Spinal cord (tissue), 10 donors: ENCODE measurements around the gene SEC24B. TPM values are rescaled to one million over a fixed set of nuclear protein-coding genes. Genes with fewer than 3 reads are reported as not detected.
A peak's percentile ranks its signal among the peaks of the same experiment; 100 is the strongest.
"Not testable (repeated sequence)": the region's sequence is repeated elsewhere in the genome, so short reads cannot be mapped to it uniquely, and the experiment has no call there.

Experiments used
- DNase-seq, 6 donors: peaks; one replicate each; pipeline versions ENCODE4 v3.0.0 to v3.0.0-alpha.2; 2013 to 2015; ENCODE audit warnings: low spot score in 6 of 6, low read depth in 4 of 6
- H3K27ac ChIP-seq: one replicate; pipeline ENCODE4 v1.5.1; 2013; ENCODE audit warnings: low read depth, low read length, control low read depth
- H3K27me3 ChIP-seq: one replicate; pipeline ENCODE4 v1.6.1; 2013; ENCODE audit warnings: low read length; ENCODE audit not compliant: control insufficient read depth, insufficient read depth
- H3K36me3 ChIP-seq: one replicate; pipeline ENCODE4 v1.6.1; 2013; ENCODE audit warnings: low read length; ENCODE audit not compliant: control insufficient read depth, insufficient read depth
- H3K4me1 ChIP-seq: one replicate; pipeline ENCODE4 v1.6.1; 2013; ENCODE audit warnings: low read length; ENCODE audit not compliant: control insufficient read depth, insufficient read depth
- H3K4me3 ChIP-seq: one replicate; pipeline ENCODE4 v1.5.1; 2013; ENCODE audit warnings: low read depth, low read length, control low read depth
- H3K9me3 ChIP-seq: one replicate; pipeline ENCODE4 v1.6.1; 2013; ENCODE audit warnings: low read length; ENCODE audit not compliant: control insufficient read depth, insufficient read depth
- WGBS: methylation state at CpG from one replicate; pipeline ENCODE4 v1.1.5; 2013; ENCODE audit warnings: missing lambda C conversion rate; ENCODE audit not compliant: insufficient coverage; 5-methylcytosine and 5-hydroxymethylcytosine counted together
- polyA plus RNA-seq, 2 donors: library from polyadenylated mRNA; unstranded; fragments of 120-200 nt; gene quantifications; one replicate each; pipeline ENCODE4 v1.2.1, GENCODE V29; 2013; ENCODE audit not compliant: insufficient read length in 2 of 2
- total RNA-seq, 2 donors: library from RNA; depleted of rRNA in 1 of 2; stranded (reverse); fragments of 120-200 nt in 1 of 2; fragments of >200 nt in 1 of 2; gene quantifications; one replicate each; pipeline versions ENCODE4 v1.2.3 to v1.2.4, GENCODE V29; 2013 to 2014
- donor health status: healthy.

SEC24B gene
- total and polyA plus RNA-seq, 4 donors = 24.0 to 34.9 (median 29.7) TPM

DNA sequence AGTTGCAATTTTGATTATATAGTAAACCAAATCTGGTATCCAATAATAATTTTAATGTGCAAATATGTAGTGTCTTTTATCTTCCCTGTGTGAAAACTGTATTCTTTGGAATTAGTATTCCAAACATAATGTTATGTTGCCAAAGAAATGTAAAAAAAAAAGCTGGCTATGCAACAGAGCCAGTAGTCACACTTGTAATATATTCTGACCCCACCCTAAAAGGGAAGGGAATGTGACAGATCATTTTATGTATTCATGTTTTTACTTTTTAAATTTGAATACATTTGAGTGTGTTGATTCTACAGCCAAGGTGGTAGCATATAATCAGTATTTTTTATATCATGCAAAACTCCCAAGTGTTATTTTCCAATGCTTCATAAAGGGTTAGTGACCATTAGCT lies 98.6 kb downstream of the SEC24B start:
- Histone ChIP-seq H3K27me3 (no peaks in the 10 kb centered on the region), H3K4me3 (no peak overlapping the region), H3K36me3 (peaks cover 49% of the 10 kb centered on the region), H3K27ac (no peak overlapping the region), H3K9me3 (no peaks in the 10 kb centered on the region), H3K4me1 (no peaks in the 10 kb centered on the region)
- no peak for DNase-seq

DNA sequence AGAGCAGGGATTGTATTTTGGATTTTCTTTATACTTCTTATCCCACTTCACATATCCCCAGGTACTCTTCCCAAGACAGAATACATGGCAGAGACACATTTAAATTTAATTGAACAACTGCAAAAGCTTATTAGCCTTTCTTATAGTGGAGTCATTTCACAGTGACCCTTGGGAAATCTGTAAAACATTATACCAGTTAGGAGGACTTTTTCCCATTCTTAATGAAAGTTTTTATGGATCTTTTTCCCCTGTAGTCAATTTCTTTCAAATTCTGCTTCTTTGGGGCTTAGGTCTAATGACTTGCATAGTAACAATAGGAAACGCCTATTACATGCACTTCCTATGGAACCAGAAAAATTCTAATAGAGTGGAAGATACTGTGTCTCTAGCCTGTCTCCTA lies 111.8 kb downstream of the SEC24B start:
- DNase-seq = peak in 1 of 6 donors; percentile 87
- peaks cover 5% of the 10 kb centered on the region for H3K36me3 ChIP-seq
- H3K9me3 ChIP-seq = no peaks in the 10 kb centered on the region
- no peaks in the 10 kb centered on the region for H3K27me3 ChIP-seq
- H3K27ac ChIP-seq = no peak overlapping the region
- H3K4me3 ChIP-seq = no peak overlapping the region
- H3K4me1 ChIP-seq = no peaks in the 10 kb centered on the region
- no CpG with 5 or more reads among the region's 1 CpG for WGBS

DNA sequence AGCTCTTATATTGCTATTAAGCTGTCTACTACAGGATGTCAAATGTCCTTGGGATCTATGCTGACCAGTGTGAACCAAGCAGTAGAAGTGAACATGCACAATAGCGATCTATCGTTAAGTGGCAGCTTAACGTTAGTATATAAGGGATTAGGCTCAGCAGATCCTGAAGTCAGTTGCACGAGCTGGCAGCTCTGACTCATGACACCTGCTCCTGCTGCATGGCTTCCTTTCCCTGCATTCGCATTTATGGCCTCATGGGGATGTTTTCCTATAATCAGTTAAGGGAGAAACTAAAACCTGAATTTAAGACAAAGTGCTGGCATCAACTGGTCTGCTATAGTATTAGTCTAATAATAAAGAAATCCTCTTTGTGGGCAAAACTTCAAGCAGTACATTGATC lies 113.8 kb downstream of the SEC24B start:
- no peak overlapping the region for H3K27ac ChIP-seq
- WGBS = 69% methylated on average over 4 of the region's 5 CpGs
- no peaks in the 10 kb centered on the region for H3K4me1 ChIP-seq
- H3K4me3 ChIP-seq = no peak overlapping the region
- H3K36me3 ChIP-seq = no peaks in the 10 kb centered on the region
- no peaks in the 10 kb centered on the region for H3K9me3 ChIP-seq
- no peaks in the 10 kb centered on the region for H3K27me3 ChIP-seq
- DNase-seq = no peak

DNA sequence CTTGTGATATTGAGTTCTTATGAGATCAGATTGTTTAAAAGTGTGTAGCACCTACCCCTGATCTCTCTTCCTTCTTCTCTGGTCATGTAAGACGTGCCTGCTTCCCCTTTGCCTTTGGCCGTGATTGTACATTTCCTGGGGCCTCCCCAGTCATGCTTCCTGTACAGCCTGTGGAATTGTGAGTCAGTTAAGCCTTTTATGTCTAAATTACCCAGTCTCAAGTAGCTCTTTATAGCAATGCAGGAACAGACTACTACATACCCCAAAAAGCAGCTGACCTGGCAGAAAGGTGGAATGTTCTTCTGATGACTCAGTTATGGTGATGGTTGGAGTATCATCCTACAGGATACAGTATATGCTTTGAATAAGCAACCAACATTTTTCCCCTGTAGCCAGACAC lies 115.0 kb downstream of the SEC24B start:
- Histone ChIP-seq H3K4me3 (no peak overlapping the region), H3K9me3 (no peaks in the 10 kb centered on the region), H3K27ac (no peak overlapping the region), H3K27me3 (no peaks in the 10 kb centered on the region), H3K4me1 (no peaks in the 10 kb centered on the region), H3K36me3 (no peaks in the 10 kb centered on the region)
- DNase-seq = no peak
- no CpG with 5 or more reads among the region's 2 CpGs for WGBS

DNA sequence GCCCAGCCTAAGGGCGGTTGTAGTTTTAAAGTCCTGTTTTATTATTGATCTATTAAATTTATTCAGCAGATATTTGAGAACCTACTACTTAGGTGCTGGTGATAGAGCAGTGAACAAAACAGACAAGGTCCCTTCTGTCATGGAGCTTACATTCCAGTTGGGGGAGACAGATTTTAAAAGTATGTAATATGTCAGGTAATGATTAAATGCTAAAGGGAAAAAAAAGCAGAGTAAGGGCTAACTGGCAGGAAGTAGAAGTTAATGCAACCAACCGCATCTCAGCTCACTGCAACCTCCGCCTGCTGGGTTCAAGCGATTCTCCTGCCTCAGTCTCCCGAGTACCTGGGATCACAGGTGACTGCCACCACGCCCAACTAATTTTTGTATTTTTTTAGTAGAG lies 118.6 kb downstream of the SEC24B start:
- no peak overlapping the region for H3K27ac ChIP-seq
- peaks cover 3% of the 10 kb centered on the region for H3K36me3 ChIP-seq
- no peaks in the 10 kb centered on the region for H3K27me3 ChIP-seq
- no peaks in the 10 kb centered on the region for H3K9me3 ChIP-seq
- no peaks in the 10 kb centered on the region for H3K4me1 ChIP-seq
- 96% methylated on average over 5 of the region's 6 CpGs for WGBS
- no peak overlapping the region for H3K4me3 ChIP-seq
- DNase-seq = no peak

DNA sequence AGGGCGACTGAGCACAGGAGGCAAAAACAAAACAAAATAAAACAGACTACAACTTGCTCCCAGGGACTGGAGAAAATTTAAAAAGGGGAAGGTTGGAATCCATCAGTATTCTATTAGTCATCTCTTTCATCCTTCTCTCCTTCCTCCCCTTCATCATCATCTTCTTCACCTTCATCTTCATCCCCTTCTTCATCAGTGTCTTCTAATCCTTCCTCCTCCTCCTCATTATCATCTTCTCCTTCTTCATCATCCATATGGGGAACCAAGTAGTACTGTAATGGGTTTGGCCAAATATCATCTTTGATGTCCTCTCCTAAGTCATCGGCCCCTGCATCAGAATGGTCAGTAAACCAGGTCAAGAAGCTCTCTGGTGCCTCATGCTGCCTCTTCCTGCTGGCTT lies 119.5 kb downstream of the SEC24B start:
- Histone ChIP-seq H3K27ac (no peak overlapping the region), H3K27me3 (no peaks in the 10 kb centered on the region), H3K9me3 (no peaks in the 10 kb centered on the region), H3K4me1 (no peaks in the 10 kb centered on the region), H3K4me3 (no peak overlapping the region), H3K36me3 (peaks cover 7% of the 10 kb centered on the region)
- 100% methylated on average over 1 of the region's 2 CpGs for WGBS
- DNase-seq = no peak

DNA sequence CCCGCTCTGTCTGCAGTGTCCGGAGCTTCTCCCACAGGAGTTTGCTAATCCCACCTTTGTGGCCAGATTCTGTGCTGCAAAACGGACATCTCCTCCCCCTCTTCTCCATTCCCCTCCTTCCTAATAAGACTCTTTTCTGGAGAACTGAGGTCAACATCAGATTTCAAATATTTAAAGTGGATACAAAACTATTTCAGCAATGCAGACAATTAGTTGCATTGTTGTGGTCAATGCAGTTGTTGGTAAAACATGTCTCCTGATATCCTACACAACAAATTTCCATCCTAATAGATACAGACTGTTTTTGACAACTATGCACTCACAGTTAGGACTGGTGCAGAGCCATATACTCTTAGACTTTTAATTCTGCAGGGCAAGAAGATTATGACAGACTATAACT lies 121.4 kb downstream of the SEC24B start:
- Histone ChIP-seq H3K27ac (no peak overlapping the region), H3K9me3 (no peaks in the 10 kb centered on the region), H3K27me3 (peaks cover 2% of the 10 kb centered on the region), H3K4me3 (no peak overlapping the region), H3K36me3 (peaks cover 7% of the 10 kb centered on the region), H3K4me1 (peaks cover 6% of the 10 kb centered on the region)
- no peak for DNase-seq
- WGBS = 86% methylated on average over 2 of the region's 3 CpGs

DNA sequence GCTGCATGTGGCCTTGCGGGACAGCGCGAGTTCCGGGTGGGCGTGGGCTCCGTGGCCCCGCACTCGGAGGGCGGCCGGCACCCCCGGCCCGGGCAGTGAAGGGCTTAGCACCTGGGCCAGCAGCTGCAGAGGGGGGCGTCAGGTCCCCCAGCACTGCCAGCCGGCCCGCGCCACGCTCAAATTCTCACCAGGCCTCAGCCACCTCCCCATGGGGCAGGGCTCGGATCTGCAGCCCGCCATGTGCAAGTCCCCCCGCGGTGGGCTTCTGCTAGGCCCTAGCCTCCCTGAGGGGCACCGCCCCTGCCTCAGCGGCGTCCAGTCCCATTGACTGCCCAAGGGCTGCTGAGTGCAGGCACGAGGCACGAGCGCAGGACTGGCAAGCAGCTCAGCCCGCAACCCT lies 123.8 kb downstream of the SEC24B start:
- Histone ChIP-seq H3K4me1 (peaks cover 17% of the 10 kb centered on the region), H3K27me3 (peaks cover 8% of the 10 kb centered on the region), H3K4me3 (no peak overlapping the region), H3K9me3 (no peaks in the 10 kb centered on the region), H3K36me3 (peaks cover 7% of the 10 kb centered on the region), H3K27ac (no peak overlapping the region)
- 98% methylated on average over 28 of the region's 28 CpGs for WGBS
- no peak for DNase-seq

DNA sequence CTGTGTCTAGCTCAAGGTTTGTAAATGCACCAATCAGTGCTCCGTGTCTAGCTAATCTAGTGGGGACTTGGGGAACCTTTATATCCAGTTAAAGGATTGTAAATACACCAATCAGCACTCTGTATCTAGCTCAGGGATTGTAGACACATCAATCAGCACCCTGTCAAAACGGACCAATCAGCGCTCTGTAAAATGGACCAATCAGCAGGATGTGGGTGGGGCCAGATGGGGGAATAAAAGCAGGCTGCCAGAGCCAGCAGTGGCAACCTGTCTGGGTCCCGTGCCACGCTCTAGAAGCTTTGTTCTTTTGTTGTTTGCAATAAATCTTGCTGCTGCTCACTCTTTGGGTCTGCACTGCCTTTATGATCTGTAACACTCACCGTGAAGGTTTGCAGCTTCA lies 124.5 kb downstream of the SEC24B start:
- H3K27ac ChIP-seq, H3K27me3 ChIP-seq, H3K4me3 ChIP-seq, H3K9me3 ChIP-seq, H3K36me3 ChIP-seq, DNase-seq: not testable (repeated sequence)
- 74% methylated on average over 5 of the region's 6 CpGs for WGBS
- H3K4me1 ChIP-seq = peaks cover 17% of the 10 kb centered on the region

DNA sequence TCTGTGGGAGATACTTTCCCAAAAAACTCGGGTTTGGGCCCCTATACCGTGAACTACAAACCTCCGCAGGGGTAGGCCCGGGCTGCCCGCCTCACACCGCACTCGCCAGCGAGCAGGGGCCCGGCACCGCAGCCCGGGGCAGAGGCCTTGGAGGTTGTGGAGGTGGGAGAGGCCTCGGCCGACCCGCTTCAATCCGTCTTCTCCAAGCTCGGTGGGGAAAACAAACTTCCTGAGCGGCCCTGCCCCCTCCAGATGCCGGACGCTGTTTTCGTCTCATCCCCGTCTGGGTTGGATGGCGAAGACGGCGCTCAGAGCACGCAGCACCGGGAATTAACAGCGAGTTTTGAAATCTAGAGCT lies 126.0 kb downstream of the SEC24B start:
- peaks cover 17% of the 10 kb centered on the region for H3K4me1 ChIP-seq
- H3K9me3 ChIP-seq = no peaks in the 10 kb centered on the region
- peaks cover 7% of the 10 kb centered on the region for H3K36me3 ChIP-seq
- peak overlapping the region; percentile 62 for H3K4me3 ChIP-seq
- peak in 1 of 6 donors; percentile 4 for DNase-seq
- peaks cover 8% of the 10 kb centered on the region for H3K27me3 ChIP-seq
- 3% methylated on average over 27 of the region's 27 CpGs for WGBS
- peak overlapping the region; percentile 71 for H3K27ac ChIP-seq
